ENCODE results near the gene CR1L.

Gene CR1L

DNA sequence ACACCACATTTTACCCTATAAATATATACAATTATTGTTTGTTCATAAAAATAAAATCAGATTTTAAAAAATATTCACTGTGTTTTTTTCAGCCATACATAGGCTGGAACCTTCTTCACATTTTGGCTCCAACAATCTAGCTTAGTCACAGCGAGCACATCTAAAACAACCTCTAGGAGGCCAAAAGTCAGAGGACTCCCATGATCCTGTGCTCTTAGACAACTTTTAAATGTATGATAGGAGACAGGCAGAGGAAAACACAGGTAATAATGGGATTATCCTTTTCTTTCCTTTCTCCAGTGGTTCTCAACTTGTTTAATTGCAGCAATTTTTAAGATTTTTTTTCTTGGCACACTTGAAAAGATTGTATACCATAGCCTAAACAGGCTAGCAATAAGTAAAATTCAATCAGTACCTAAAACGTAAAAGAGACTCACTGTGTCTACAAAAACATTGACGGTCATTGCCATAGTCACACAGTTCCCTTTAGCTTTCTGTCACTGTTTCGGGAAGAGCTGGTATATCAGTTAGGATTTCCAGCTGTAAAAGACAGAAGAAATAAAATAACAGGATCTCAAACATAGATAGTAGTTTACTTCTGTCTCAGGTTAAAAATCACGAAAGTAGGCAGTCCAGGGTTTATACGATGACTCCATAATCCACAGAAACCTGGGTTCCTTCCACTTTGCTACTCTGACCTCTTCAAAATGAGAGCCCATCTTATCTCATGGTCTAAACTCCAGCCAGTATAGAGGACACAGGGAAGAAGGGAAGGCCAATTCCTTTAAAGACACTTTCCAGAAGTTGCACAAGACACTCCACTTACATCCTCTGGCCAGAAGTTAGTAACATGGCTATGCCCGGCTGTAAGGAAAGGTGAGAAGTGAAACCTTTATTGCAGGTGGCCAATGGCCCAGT is 39.2 kb upstream of the CR1L start:
- no peak for ATAC-seq
- TF ChIP-seq, protein P1, sequence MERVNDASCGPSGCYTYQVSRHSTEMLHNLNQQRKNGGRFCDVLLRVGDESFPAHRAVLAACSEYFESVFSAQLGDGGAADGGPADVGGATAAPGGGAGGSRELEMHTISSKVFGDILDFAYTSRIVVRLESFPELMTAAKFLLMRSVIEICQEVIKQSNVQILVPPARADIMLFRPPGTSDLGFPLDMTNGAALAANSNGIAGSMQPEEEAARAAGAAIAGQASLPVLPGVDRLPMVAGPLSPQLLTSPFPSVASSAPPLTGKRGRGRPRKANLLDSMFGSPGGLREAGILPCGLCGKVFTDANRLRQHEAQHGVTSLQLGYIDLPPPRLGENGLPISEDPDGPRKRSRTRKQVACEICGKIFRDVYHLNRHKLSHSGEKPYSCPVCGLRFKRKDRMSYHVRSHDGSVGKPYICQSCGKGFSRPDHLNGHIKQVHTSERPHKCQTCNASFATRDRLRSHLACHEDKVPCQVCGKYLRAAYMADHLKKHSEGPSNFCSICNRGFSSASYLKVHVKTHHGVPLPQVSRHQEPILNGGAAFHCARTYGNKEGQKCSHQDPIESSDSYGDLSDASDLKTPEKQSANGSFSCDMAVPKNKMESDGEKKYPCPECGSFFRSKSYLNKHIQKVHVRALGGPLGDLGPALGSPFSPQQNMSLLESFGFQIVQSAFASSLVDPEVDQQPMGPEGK (CRISPR knock-in tag; IDR thresholded peaks at IDR 0.05; ENCODE audit: borderline replicate concordance), result no peak
- TF ChIP-seq ISL1 (CRISPR knock-in tag; IDR thresholded peaks at IDR 0.05), result no peak
- TF ChIP-seq, protein P2, sequence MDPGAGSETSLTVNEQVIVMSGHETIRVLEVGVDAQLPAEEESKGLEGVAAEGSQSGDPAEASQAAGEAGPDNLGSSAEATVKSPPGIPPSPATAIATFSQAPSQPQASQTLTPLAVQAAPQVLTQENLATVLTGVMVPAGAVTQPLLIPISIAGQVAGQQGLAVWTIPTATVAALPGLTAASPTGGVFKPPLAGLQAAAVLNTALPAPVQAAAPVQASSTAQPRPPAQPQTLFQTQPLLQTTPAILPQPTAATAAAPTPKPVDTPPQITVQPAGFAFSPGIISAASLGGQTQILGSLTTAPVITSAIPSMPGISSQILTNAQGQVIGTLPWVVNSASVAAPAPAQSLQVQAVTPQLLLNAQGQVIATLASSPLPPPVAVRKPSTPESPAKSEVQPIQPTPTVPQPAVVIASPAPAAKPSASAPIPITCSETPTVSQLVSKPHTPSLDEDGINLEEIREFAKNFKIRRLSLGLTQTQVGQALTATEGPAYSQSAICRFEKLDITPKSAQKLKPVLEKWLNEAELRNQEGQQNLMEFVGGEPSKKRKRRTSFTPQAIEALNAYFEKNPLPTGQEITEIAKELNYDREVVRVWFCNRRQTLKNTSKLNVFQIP (CRISPR knock-in tag; IDR thresholded peaks at IDR 0.05; ENCODE audit: borderline replicate concordance, low read depth), result no peak
- no peak for TF ChIP-seq BACH2 (CRISPR knock-in tag; IDR thresholded peaks at IDR 0.05; ENCODE audit: borderline replicate concordance)
- TF ChIP-seq PPARA (CRISPR knock-in tag; IDR thresholded peaks at IDR 0.05; ENCODE audit: borderline replicate concordance), result no peak
- no peak for TF ChIP-seq OSR1 (CRISPR knock-in tag; IDR thresholded peaks at IDR 0.05)
- TF ChIP-seq, protein P3, sequence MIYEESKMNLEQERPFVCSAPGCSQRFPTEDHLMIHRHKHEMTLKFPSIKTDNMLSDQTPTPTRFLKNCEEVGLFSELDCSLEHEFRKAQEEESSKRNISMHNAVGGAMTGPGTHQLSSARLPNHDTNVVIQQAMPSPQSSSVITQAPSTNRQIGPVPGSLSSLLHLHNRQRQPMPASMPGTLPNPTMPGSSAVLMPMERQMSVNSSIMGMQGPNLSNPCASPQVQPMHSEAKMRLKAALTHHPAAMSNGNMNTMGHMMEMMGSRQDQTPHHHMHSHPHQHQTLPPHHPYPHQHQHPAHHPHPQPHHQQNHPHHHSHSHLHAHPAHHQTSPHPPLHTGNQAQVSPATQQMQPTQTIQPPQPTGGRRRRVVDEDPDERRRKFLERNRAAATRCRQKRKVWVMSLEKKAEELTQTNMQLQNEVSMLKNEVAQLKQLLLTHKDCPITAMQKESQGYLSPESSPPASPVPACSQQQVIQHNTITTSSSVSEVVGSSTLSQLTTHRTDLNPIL (CRISPR knock-in tag; IDR thresholded peaks at IDR 0.05; ENCODE audit: low read depth), result no peak
- TF ChIP-seq CSDC2 (CRISPR knock-in tag; IDR thresholded peaks at IDR 0.05), result no peak
- TF ChIP-seq ZFP30 (CRISPR knock-in tag; IDR thresholded peaks at IDR 0.05), result no peak
- no peak for TF ChIP-seq ARNTL (CRISPR knock-in tag; IDR thresholded peaks at IDR 0.05; ENCODE audit: borderline replicate concordance, low read depth)
- no peak for TF ChIP-seq ZNF70 (CRISPR knock-in tag; IDR thresholded peaks at IDR 0.05)
- TF ChIP-seq, protein P4, sequence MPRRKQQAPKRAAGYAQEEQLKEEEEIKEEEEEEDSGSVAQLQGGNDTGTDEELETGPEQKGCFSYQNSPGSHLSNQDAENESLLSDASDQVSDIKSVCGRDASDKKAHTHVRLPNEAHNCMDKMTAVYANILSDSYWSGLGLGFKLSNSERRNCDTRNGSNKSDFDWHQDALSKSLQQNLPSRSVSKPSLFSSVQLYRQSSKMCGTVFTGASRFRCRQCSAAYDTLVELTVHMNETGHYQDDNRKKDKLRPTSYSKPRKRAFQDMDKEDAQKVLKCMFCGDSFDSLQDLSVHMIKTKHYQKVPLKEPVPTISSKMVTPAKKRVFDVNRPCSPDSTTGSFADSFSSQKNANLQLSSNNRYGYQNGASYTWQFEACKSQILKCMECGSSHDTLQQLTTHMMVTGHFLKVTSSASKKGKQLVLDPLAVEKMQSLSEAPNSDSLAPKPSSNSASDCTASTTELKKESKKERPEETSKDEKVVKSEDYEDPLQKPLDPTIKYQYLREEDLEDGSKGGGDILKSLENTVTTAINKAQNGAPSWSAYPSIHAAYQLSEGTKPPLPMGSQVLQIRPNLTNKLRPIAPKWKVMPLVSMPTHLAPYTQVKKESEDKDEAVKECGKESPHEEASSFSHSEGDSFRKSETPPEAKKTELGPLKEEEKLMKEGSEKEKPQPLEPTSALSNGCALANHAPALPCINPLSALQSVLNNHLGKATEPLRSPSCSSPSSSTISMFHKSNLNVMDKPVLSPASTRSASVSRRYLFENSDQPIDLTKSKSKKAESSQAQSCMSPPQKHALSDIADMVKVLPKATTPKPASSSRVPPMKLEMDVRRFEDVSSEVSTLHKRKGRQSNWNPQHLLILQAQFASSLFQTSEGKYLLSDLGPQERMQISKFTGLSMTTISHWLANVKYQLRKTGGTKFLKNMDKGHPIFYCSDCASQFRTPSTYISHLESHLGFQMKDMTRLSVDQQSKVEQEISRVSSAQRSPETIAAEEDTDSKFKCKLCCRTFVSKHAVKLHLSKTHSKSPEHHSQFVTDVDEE (CRISPR knock-in tag; IDR thresholded peaks at IDR 0.05), result no peak
- TF ChIP-seq RARB (CRISPR knock-in tag; IDR thresholded peaks at IDR 0.05), result no peak
- no peak for TF ChIP-seq TCF4 (CRISPR knock-in tag; IDR thresholded peaks at IDR 0.05; ENCODE audit: borderline replicate concordance)
- no peak for TF ChIP-seq GLIS3 (CRISPR knock-in tag; IDR thresholded peaks at IDR 0.05)

DNA sequence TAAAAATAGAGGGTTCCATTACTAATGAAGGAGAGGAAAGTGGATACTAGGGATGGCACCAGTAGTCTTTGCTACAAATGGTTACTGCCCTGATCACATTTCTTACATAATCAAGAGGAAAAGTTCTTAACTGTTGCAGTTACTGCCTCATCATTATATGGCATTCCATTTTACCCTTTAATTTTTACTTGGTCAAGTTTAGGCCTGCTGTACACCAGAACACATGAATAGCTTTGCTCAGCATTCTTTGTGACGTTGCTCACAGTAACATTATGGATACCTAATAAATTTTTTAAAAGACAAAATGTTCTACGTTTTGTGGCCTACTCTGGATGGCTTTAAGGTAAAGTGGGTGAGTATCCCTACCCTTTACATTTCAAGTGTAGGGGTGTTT is 38.6 kb upstream of the CR1L start:
- TF ChIP-seq ISL1 (CRISPR knock-in tag; IDR thresholded peaks at IDR 0.05), result no peak
- TF ChIP-seq TCF4 (CRISPR knock-in tag; IDR thresholded peaks at IDR 0.05; ENCODE audit: borderline replicate concordance), result no peak
- TF ChIP-seq PPARA (CRISPR knock-in tag; IDR thresholded peaks at IDR 0.05; ENCODE audit: borderline replicate concordance), result no peak
- no peak for TF ChIP-seq RARB (CRISPR knock-in tag; IDR thresholded peaks at IDR 0.05)
- ATAC-seq, result no peak

DNA sequence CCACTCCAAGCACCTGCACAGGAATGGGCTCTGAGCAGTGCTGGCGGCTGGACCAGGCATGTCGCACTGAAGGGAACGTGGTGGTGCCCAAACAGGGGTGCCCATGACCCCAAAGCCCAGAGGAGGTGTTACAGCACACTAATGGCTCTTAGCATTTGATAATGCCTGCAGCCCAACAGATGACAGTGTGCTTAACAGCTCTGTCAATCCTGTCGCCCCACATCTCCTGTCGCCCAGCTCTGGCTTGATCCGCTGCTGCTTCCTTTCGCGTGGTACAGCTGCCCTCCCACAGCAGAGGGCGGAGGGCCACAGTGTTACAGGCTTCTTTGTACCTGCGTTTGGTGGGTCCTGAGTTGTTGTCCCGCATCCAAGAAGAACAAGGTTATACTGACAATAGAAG is 32.2 kb upstream of the CR1L start:
- no peak; the same call in 2 of the 3 replicates for ATAC-seq

More for the DNA sequence above, 32.2 kb upstream of the CR1L start:
- TF ChIP-seq ZC3H10 (CRISPR knock-in tag; IDR thresholded peaks at IDR 0.05) (no peak), ZNF565 (CRISPR knock-in tag; conservative IDR thresholded peaks at IDR 0.05; ENCODE audit: low read depth) (no peak), ZNF70 (CRISPR knock-in tag; IDR thresholded peaks at IDR 0.05) (no peak), TCF4 (CRISPR knock-in tag; IDR thresholded peaks at IDR 0.05; ENCODE audit: borderline replicate concordance) (no peak), OSR1 (CRISPR knock-in tag; IDR thresholded peaks at IDR 0.05) (no peak), BACH2 (CRISPR knock-in tag; IDR thresholded peaks at IDR 0.05; ENCODE audit: borderline replicate concordance) (no peak), ESRRG (CRISPR knock-in tag; IDR thresholded peaks at IDR 0.05) (no peak), PPARA (CRISPR knock-in tag; IDR thresholded peaks at IDR 0.05; ENCODE audit: borderline replicate concordance) (no peak), ZFP3 (CRISPR knock-in tag; IDR thresholded peaks at IDR 0.05) (no peak), GLIS3 (CRISPR knock-in tag; IDR thresholded peaks at IDR 0.05) (no peak), SNAI2 (CRISPR knock-in tag; IDR thresholded peaks at IDR 0.05) (no peak)
- TF ChIP-seq, protein P4 (CRISPR knock-in tag; IDR thresholded peaks at IDR 0.05), result no peak
- TF ChIP-seq, protein P2 (CRISPR knock-in tag; IDR thresholded peaks at IDR 0.05; ENCODE audit: borderline replicate concordance, low read depth), result no peak
- TF ChIP-seq, protein P5, sequence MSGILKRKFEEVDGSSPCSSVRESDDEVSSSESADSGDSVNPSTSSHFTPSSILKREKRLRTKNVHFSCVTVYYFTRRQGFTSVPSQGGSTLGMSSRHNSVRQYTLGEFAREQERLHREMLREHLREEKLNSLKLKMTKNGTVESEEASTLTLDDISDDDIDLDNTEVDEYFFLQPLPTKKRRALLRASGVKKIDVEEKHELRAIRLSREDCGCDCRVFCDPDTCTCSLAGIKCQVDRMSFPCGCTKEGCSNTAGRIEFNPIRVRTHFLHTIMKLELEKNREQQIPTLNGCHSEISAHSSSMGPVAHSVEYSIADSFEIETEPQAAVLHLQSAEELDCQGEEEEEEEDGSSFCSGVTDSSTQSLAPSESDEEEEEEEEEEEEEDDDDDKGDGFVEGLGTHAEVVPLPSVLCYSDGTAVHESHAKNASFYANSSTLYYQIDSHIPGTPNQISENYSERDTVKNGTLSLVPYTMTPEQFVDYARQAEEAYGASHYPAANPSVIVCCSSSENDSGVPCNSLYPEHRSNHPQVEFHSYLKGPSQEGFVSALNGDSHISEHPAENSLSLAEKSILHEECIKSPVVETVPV (CRISPR knock-in tag; IDR thresholded peaks at IDR 0.05), result no peak

All from SK-N-SH treated with all-trans-retinoic acid at 6 μM for 48 hours (cell line).